ENCODE measurements around the gene ARFGAP2.

The ARFGAP2 gene

DNA sequence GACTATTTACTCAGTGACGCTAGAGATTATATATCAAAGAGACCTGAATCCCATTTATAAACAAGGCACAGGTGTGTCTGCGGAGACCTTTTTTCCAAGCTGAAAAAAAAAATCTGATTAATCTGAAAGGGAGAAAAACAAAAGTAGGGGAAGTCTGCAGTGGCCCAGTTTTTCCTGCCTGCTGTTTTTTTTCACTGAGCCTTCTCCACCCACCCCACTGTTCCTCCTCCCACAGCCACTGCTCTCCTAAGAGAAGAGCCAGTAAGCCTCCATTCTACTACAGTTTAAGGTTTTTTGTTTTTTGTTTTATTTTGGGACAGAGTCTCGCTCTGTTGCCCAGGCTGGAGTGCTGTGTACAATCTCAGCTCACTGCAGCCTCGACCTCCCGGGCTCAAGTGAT lies 18.4 kb downstream of the ARFGAP2 start:
- H3K9me3 ChIP-seq (ENCODE audit: insufficient read depth, low read length), result no peaks in the 10 kb centered on the region
- H3K27me3 ChIP-seq (ENCODE audit: low read length), result no peaks in the 10 kb centered on the region
- H3K36me3 ChIP-seq (ENCODE audit: low read length), result no peaks in the 10 kb centered on the region
- H3K4me3 ChIP-seq (ENCODE audit: insufficient read depth, low read length, poor library complexity, severe bottlenecking), result no peak overlapping the region
- no peak overlapping the region for H3K27ac ChIP-seq (ENCODE audit: low read depth, low read length)
- H2AFZ ChIP-seq (ENCODE audit: low read depth, low read length, severe bottlenecking), result no peak overlapping the region
- no peaks in the 10 kb centered on the region for H3K79me2 ChIP-seq (ENCODE audit: insufficient read depth, low read length)
- H3K9me2 ChIP-seq (replicated peaks; ENCODE audit: insufficient read depth, low read length), result no peaks in the 10 kb centered on the region
- no peak overlapping the region for H3K9ac ChIP-seq (ENCODE audit: low read length)
- H4K20me1 ChIP-seq (ENCODE audit: low read depth, low read length), result no peaks in the 10 kb centered on the region
- H3K4me2 ChIP-seq (ENCODE audit: low read depth, low read length, poor library complexity, severe bottlenecking), result no peak overlapping the region
- H3F3A ChIP-seq (ENCODE audit: insufficient read depth), result peaks cover 2% of the 10 kb centered on the region; the same call in 1 of the 2 replicates
- TF ChIP-seq, protein P1, sequence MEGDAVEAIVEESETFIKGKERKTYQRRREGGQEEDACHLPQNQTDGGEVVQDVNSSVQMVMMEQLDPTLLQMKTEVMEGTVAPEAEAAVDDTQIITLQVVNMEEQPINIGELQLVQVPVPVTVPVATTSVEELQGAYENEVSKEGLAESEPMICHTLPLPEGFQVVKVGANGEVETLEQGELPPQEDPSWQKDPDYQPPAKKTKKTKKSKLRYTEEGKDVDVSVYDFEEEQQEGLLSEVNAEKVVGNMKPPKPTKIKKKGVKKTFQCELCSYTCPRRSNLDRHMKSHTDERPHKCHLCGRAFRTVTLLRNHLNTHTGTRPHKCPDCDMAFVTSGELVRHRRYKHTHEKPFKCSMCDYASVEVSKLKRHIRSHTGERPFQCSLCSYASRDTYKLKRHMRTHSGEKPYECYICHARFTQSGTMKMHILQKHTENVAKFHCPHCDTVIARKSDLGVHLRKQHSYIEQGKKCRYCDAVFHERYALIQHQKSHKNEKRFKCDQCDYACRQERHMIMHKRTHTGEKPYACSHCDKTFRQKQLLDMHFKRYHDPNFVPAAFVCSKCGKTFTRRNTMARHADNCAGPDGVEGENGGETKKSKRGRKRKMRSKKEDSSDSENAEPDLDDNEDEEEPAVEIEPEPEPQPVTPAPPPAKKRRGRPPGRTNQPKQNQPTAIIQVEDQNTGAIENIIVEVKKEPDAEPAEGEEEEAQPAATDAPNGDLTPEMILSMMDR (IDR thresholded peaks at IDR 0.05; ENCODE audit: insufficient read depth, low read length, poor library complexity, severe bottlenecking), result no peak
- TF ChIP-seq EZH2phosphoT487 (conservative IDR thresholded peaks at IDR 0.05; ENCODE audit: low read length), result no peak

GRCh38 chr11:47157805-47158204 lies 18.9 kb downstream of the ARFGAP2 start:
- Histone ChIP-seq H3K36me3 (ENCODE audit: low read length) (no peaks in the 10 kb centered on the region), H3K9me3 (ENCODE audit: insufficient read depth, low read length) (no peaks in the 10 kb centered on the region), H3K4me3 (ENCODE audit: insufficient read depth, low read length, poor library complexity, severe bottlenecking) (no peak overlapping the region), H2AFZ (ENCODE audit: low read depth, low read length, severe bottlenecking) (no peak overlapping the region), H3F3A (ENCODE audit: insufficient read depth) (no peaks in the 10 kb centered on the region), H3K9ac (ENCODE audit: low read length) (no peak overlapping the region), H3K79me2 (ENCODE audit: insufficient read depth, low read length) (no peaks in the 10 kb centered on the region), H3K9me2 (replicated peaks; ENCODE audit: insufficient read depth, low read length) (no peaks in the 10 kb centered on the region), H3K27ac (ENCODE audit: low read depth, low read length) (no peak overlapping the region), H3K27me3 (ENCODE audit: low read length) (no peaks in the 10 kb centered on the region), H4K20me1 (ENCODE audit: low read depth, low read length) (no peaks in the 10 kb centered on the region), H3K4me2 (ENCODE audit: low read depth, low read length, poor library complexity, severe bottlenecking) (no peak overlapping the region)
- TF ChIP-seq, protein P1 (IDR thresholded peaks at IDR 0.05; ENCODE audit: insufficient read depth, low read length, poor library complexity, severe bottlenecking), result no peak
- no peak for TF ChIP-seq EZH2phosphoT487 (conservative IDR thresholded peaks at IDR 0.05; ENCODE audit: low read length)

DNA sequence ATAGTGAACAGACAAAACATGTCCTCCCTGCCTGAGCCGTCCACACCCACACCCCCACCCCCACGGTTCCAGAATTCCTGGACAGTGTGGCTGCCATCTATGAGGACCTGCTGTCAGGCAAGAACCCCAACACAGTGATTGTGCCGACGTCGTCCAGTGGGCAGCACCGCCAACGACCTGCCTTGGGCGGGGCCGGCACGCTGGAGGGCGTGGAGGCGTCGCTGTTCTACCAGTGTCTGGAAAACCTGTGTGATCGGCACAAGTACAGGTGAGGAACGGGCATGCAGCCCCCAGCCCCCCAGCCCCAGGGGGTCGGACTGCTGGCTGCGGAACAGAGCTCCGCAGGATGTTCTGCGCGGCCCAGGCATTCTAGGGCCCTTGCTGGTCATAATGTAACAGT lies 19.7 kb downstream of the ARFGAP2 start:
- no peaks in the 10 kb centered on the region for H3K9me3 ChIP-seq (ENCODE audit: insufficient read depth, low read length)
- no peaks in the 10 kb centered on the region for H3F3A ChIP-seq (ENCODE audit: insufficient read depth)
- TF ChIP-seq, protein P1 (IDR thresholded peaks at IDR 0.05; ENCODE audit: insufficient read depth, low read length, poor library complexity, severe bottlenecking), result no peak
- no peak for TF ChIP-seq EZH2phosphoT487 (conservative IDR thresholded peaks at IDR 0.05; ENCODE audit: low read length)
- no peak overlapping the region for H3K9ac ChIP-seq (ENCODE audit: low read length)
- no peak overlapping the region for H2AFZ ChIP-seq (ENCODE audit: low read depth, low read length, severe bottlenecking)
- H3K4me3 ChIP-seq (ENCODE audit: insufficient read depth, low read length, poor library complexity, severe bottlenecking), result no peak overlapping the region
- H3K27me3 ChIP-seq (ENCODE audit: low read length), result no peaks in the 10 kb centered on the region
- H4K20me1 ChIP-seq (ENCODE audit: low read depth, low read length), result no peaks in the 10 kb centered on the region
- H3K4me2 ChIP-seq (ENCODE audit: low read depth, low read length, poor library complexity, severe bottlenecking), result no peak overlapping the region
- no peak overlapping the region for H3K27ac ChIP-seq (ENCODE audit: low read depth, low read length)
- H3K36me3 ChIP-seq (ENCODE audit: low read length), result no peaks in the 10 kb centered on the region
- no peaks in the 10 kb centered on the region for H3K9me2 ChIP-seq (replicated peaks; ENCODE audit: insufficient read depth, low read length)
- H3K79me2 ChIP-seq (ENCODE audit: insufficient read depth, low read length), result no peaks in the 10 kb centered on the region

Data from SU-DHL-6 (cell line).